HG02884 (cell line): ENCODE data around the gene POLR3K.

Experiments
- ATAC-seq: cut with Tn5 transposase; IDR thresholded peaks from one replicate; pipeline ENCODE4 v1.9.1; 2021; ENCODE audit warnings: mild to moderate bottlenecking, moderate library complexity; ENCODE audit not compliant: unreplicated experiment

POLR3K gene

DNA sequence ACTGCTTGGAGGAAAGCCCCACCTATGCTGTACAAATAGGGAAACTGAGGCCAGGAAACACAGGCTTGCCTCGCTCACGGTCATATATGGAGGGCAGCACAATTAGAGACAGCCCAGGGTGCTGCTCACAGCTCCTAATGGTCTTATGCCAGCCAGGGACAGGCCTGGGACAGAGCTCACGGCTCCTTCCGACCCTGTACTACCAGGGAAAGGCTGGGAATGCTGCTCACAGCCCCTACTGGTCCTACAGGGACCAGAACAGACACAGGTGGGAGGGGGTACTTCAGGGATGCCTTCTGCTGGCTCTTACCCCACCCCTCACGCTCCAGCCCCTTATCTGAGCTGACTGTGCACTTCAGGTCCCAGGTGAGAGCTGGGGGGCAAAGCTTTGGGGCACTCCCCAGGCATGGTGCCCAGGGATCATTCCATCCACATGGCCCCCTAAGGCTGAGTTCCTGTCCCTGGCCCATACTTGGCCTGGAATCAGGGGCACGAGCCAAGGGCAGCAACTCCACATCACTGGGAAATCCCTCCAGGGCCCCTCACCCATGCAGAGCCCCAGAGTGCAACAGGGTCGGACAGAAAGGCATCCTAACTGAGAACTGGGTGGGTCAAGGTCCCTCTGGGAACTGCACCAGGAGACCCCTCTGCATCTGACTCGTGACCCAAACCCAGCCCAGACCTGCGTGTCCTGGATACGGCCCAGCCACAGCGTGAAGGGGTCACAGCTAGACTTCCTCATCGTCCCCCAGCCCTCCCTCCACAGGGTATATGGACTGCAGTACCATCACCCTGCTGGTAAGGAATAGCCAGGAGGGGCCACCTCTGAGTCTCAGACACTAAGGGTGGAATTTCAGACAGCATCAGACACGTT lies 13.1 kb upstream of the POLR3K start:
- no peak for ATAC-seq

DNA sequence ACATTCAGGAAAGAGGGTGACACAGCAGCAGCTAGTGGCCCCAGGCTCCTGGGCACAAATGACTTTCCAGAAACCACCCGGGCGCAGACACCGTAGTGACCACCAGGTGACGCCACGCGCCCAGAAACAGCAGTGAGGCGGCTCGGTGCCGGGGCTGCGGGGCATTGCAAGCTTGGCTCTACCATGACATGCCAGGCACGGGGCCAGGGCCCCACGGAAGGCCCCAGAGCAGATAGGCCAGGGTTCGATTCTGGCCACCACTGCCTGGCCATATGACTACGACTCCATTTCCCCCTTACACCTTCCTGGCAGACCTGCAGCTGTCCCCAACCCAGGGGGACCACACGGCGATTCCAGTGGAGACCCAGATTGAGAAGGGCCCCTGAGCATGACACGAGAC lies 12.3 kb upstream of the POLR3K start:
- no peak for ATAC-seq

DNA sequence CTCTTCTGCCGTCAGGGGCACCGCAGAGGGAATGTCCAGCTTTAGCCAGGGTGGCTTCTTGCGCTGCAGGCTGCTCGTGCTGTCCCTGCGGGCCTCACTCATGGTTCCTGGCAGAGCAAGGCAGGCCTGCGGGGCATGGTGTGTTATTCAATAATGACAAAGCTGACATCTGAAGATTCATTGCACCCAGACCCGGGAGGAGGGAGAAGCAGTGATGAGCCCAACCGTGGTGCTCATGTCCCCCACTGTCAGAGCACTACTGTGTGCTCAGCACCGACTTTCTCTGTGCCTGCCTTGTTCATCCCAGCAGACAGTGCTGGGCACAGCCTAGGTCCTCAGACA lies 11.5 kb upstream of the POLR3K start:
- no peak for ATAC-seq

DNA sequence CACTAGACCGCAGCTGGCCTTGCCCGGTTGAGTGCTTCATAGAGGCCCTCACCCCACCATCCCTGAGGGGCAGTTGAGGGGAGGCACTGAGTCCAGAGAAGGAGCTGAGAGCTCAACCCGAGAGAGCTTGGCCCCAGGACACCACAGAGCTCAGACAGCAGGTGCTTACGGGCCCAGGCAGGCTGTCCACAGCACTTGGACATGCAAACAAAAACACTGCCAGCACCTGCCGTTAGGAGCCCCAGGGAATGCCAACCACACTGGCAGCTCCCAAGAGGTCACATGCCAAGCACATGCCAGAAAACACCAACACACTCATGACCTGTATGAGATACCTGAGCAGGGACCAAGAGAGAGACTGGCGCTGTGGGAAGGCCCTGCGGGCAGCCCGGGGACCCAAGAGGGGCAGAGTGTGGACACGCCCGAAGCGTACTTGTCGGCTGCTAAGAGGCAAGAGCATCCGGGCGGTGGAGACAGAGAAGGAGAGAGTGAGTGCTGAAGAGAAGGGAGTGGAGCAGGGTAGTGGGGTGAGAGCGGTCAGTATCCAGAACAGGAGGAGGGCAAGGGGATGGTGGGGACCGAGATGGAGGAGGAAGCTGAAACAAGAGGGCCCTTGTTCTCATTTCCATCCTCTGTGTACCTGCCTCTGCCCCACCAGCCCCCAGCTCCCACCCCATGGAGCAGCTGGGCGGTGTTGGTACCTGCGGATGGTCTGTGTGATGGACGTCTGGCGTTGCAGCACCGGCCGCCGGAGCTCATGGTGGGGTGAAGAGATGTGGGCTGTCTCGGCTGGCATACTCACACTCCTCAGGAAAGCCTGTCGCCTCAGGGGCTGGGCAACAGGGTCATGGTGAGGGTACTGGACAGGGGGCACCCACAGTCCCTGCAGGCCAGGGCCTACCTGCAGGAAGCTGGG lies 10.8 kb upstream of the POLR3K start:
- no peak for ATAC-seq

DNA sequence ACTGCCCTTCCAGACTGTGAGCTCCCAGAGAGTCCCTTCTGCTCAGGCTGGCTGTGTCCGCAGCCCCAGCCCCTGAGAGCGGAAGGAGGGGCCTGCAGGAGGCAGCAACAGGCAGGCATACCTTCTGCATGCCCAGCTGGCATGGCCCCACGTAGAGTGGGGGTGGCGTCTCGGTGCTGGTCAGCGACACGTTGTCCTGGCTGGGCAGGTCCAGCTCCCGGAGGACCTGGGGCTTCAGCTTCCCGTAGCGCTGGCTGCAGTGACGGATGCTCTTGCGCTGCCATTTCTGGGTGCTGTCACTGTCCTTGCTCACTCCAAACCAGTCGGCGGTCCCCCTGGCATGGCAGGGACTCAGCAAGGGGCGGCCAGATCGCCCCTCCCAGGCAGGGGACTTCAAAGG lies 10.1 kb upstream of the POLR3K start:
- ATAC-seq: no peak

DNA sequence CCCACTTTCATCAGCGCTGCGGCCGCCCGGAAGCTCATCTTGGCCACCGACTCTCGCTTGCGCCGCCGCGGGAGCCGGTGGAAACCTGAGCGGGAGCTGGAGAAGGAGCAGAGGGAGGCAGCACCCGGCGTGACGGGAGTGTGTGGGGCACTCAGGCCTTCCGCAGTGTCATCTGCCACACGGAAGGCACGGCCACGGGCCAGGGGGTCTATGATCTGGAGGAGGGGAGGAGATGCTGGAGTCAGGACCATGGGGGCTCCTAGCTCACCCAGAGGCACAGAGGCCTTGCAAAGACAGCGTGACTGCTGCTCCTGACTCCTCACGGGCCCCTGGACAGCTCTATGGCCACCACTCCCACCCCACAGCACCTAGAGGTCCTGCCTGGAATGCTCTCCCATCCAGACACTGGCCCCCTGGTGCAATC lies 9.6 kb upstream of the POLR3K start:
- no peak for ATAC-seq

DNA sequence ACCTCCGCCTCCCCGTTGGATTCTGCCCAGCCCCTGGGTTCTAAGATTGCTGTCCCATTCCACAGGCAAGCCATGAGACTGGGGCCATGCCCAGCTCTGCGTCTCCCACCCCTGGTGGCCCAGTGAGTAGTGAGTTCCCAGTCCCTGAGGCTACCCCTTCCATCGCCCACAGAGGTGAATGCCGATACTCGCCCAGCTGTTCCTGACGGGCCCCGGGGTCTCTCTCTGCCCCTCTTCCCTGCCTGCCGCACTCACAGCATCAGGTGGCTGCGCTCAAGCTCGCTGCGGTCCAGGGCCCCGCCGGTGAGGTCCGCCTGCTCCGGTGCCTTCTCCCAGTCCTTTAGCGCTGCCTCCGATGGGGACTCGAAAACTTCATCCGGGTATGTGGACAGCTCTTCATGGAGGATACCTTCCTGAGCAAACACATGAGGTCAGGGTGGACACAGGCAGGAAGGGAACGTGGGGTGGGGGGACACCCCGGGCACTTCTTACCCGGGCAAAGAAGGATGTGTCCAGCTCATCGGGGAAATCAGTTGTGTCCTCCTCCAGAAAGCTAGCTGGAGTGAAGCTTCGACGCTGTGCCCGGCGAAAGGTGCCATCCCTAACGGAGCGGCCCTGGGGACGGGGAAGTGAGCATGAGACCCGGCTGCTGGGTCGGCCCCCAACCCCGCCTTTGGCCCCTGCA lies 9.0 kb upstream of the POLR3K start:
- no peak for ATAC-seq

DNA sequence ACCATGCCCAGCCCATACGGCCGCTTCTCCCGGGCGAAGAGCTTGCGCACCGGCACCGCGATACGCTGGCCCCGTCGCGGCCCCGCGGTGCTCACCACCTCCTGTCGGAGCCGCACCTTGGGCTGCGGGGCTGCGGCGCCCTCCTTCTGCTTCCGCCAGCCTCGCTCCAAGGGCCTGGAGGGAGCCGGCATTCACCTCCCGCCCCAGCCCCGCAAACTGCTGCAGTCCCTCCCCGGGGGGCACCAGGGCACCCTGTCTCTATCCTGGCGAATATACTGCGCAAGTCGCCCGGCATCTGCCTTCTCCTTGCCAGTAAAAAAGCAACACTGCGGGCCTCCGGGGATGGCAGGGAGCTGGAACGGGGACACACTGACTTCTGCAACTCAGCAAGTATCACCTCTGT lies 8.5 kb upstream of the POLR3K start:
- no peak for ATAC-seq

DNA sequence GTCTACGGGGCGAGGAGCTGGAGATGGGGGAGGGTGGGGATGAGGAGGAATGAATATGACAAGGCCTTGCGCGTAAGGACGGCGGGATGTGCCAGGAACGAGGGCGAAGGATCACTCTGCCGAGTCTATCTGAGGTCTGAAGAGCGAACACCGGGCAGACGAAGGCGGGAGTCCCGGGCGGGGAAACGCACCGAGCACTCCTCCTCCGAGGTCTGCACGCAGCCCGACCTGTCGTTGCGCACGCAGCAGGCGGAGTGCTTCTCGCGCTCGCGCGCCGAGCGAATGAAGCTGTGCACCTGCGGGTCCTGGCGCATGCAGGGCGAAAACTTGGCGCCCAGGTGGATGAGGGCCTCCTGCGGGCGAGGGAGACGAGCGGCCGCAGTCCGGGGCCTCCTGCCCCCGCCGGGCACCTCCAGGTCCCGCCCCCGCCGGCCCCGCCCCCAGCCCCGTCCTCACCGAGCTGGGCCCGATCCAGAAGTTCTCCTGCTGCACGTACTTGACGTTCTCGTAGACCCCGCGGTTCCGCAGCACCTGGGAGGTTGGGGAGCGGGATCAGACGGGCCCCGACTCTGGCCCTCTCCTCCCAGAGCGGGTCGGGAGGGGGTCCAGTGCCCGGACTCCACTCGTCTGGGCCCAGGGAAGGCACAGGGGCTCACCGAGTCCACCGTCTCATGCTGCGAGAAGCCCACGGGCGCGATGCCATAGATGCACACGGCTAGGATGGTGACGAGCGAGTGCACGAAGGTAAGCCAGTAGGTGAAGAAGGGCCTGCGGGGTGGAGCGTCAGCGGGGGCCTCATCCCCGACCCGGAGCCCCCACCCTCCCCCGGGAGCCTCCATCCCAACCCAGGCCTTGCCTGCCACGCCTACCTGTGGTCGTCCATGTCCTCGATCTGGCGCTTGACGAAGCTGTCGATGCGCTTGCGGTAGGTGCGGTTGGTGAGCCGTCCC lies 7.8 kb upstream of the POLR3K start:
- no peak for ATAC-seq

DNA sequence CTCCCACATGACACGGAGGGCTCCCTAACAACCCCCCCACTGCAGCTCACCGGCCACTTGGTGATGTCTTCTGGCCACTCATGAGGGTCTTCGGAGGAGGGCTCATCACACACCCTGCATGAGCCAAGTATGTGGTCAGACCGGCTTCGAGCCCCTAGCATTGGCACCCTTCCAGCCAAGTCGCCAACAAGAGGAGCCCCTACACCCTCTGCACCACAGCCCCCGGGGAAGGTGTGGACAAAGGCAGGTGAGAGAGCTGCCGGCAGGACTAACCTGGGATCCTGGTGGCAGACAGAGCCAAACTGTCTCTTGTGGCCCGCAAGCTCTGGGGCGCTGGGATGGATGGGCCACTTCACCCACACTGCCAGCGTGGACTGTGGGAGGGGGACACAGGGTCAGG lies 6.8 kb upstream of the POLR3K start:
- ATAC-seq: no peak

DNA sequence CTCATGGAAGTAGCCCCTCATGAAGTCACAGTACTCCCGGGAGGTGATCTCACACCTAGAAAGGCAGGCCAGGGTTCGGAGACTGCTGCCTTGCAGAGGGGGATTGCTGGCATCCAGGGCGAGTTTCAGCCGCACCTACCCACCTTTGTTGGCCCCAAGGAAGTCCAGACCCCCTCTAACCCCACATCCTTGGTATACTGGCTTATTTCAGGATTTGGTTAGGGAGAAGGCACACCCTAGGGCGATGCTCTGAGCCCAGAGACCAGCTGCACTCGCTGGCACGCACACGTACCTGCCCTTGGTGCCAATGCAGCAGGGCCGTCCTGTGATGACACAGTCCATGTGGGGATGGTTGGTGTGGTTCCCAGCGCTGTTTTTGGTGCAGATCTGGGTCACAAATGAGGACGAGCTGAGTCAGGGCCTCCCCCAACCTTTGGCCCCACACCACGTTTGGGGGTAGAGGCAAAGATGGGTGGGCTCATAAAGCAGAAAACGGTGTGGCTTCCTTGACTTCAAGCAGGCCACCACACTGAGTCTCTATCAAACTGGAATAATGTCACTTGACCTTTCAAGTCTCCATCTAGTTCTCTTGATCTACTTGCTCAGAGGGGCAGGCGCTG lies 6.1 kb upstream of the POLR3K start:
- ATAC-seq: no peak

DNA sequence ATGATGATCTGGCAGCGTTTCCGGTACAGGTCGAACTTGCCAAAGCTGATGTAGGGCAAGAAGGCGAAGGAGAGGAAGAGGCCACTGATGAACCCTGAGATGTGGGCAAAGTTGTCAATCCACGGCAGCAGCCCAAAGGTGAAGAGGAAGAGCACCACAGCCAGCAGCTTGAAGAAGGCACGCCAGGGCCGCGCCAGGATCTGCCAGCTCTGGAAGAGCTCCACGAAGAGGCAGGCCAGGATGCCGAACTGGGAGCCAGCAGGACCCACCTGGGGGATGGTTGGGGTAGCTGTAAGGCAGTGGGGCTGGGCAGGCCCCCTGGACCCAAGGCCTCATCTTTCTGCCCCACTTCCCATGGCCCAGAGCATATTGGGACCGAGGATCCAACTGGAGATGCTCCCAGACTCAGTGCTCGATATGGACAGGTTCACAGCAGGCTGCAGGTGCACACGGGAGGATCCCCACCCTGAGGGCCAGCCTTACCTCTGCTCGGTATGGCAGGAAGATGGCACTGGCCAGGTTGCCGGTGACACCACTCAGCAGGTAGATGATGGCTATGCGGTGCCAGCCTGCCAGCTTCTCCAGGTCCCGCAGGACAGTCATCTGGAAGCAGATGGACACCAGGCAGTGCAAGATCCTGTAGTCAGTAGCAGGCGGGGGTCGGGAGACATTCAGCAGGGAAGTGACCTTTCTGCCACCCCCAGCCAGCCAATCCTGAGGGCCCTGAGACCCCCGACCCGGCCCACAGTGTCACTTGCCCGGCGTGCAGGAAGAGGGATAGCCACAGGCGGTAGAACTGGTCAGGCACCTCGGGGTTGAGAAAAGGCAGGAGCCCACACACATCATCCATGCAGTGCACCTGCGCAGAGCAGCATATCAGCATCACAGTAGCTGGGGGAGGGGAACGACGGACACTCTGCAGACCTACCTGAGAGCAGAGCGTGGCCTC lies 5.4 kb upstream of the POLR3K start:
- no peak for ATAC-seq

DNA sequence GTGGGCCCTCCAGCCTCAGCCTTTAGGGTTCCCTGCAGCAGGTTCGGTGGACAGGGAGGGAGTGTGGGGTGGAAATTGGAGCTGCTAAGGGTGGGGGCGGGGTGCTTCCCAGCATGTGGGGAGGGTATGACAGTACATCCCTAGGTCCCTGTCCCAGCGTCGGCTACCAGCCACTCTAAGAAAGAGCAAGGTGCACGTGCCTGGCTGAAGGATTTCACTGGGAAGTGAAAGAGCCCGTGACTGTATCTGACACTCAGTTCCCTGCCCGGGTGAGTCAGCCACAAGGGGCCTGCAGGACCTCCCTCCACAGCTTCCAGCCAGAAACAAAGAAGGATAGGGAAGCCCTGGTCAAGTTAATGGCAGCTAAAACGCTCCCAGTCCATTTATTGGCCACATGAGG lies 4.3 kb upstream of the POLR3K start:
- no peak for ATAC-seq

DNA sequence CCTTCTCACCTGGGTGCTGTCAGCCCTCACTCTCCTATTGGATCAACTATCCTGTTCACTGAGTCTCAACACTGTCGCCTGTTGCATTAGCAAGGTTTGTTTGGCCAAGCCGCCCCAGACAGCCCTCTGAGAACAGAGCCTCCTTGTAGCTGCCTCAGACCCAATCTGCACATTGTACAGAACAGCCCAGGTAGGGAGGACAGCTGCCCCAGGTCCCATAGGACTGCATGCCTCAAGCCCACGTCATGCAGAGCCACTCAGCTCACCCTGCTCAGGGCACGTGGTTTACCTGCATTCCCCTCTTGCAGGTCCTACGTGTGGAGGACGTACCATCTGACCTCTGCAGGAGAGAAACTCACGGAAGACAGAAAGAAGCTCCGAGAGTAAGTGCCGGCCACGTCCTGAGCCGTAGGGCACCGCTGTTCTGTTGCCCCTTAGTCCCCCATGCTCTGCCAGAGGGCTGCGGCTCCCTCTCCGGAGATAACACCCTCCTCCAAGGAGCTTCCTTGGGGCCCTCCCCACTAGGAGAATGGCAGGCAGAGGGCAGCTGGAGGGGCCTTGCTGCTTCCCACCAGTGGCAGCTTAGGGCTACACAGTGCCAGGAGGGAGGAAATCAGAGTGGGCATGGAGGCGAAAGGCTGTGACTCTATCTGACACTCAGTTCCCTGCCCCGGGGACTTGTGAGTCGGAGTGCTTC lies 3.0 kb upstream of the POLR3K start:
- ATAC-seq: no peak

DNA sequence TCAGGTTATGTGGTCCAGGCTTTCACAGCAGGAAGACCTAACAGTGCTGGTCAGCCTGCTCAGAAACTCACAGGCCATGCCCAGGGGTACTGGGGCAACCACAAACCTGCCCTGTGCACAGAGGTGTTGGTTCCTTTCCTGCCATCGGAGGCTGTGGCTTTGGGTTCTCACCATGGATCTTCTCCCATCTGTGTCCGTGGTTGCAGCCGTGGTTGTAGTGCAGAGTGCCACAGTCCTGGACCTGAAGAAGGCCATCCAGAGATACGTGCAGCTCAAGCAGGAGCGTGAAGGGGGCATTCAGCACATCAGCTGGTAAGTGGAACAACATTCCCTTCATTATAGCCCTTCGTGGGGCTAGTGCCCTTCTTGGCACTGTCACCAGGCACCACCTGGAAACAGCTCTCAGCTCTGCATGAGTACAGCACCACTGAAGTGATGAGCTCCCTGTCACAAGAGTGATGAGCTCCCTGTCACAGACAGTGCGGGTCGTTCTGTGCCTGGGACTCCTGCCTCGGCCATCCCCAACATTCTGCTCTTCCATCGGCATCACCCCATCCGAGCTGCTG lies 2.2 kb upstream of the POLR3K start:
- no peak for ATAC-seq

DNA sequence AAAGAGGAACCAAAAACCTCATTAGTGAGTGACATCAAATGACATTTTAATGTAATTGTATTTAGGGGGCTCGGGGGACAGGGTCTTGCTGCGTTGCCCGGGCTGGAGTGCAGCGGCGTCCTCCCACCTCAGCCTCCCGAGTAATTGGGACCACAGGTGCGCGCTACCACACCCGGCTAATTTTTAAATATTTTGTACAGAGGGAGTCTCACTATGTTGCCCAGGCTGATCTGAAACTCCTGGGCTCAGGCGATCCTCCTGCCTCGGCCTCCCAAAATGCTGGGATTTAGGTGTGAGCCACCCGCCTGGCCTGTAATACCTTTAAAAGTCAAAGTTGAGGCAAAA lies 801 bp upstream of the POLR3K start:
- no peak for ATAC-seq

DNA sequence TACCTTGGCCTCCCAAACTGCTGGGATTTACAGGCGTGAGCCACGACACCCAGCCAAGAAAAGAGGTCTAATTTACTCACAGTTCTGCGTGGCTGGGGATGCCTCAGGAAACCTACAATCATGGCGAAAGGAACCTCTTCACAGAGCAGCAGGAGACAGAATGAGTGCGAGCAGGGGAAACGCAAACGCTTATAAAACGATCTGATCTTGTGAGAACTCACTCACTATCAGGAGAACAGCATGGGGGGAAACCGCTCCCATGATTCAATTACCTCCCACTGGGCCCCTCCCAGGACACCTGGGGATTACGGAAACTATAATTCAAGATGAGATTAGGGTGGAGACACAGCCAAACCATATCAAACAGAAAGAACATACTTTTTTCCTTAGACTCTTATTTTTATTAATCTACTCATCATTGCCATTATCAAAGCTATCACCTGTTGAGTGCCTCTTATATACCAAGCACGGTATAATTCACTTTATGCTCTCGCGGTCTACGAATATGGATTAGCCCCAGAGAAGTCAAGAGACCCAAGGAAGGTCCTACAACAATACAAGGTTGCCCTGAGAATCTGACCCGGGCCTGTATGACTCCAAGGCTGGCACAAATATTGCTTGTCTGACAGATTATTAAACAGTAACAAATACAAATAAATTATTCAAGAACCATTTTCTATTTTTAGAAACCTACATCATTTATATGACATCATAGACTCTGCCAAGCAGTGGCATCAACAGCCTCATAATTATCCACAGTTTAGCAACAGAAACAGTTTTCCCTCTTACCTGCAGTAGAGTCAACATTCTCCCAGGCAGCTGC lies 2.4 kb downstream of the POLR3K start:
- ATAC-seq: no peak
